Retinal pigment epithelial cell (primary cell): Measurements from ENCODE around the gene RYR2.
"Not testable (repeated sequence)": the region's sequence is repeated elsewhere in the genome, so short reads cannot be mapped to it uniquely, and the experiment has no call there.

Experiments used
- DNase-seq: peaks from one replicate; pipeline ENCODE4 v3.0.0-alpha.2; 2010; ENCODE audit warnings: low read depth
- H3K4me3 ChIP-seq: 2 replicates; pipeline ENCODE4 v1.5.1; 2011; ENCODE audit warnings: mild to moderate bottlenecking, low read length, control low read depth, moderate library complexity
- CTCF ChIP-seq: conservative IDR thresholded peaks from 2 replicates; pipeline ENCODE4 v1.5.1; 2011; ENCODE audit warnings: low read depth, low read length, control low read depth, inconsistent platforms

RYR2 gene

GRCh38 chr1:237841485-237841884 is 799.5 kb downstream of the RYR2 start:
- no peak for DNase-seq
- TF ChIP-seq CTCF = no peak
- no peak overlapping the region for H3K4me3 ChIP-seq

- DNase-seq, H3K4me3 ChIP-seq: not testable (repeated sequence)
Measured at GRCh38 chr1:237843516-237843915, 801.5 kb downstream of the RYR2 start.

- TF ChIP-seq CTCF = peak; percentile 85
- peak; percentile 28 for DNase-seq
Measured at GRCh38 chr1:237851210-237851845, 809.3 kb downstream of the RYR2 start.

GRCh38 chr1:237852342-237852741 is 810.4 kb downstream of the RYR2 start:
- DNase-seq = no peak
- H3K4me3 ChIP-seq = no peak overlapping the region
- no peak for TF ChIP-seq CTCF

More at GRCh38 chr1:237851210-237851845, 809.3 kb downstream of the RYR2 start:
- H3K4me3 ChIP-seq = no peak overlapping the region

- no peak for DNase-seq
- no peak overlapping the region for H3K4me3 ChIP-seq
- no peak for TF ChIP-seq CTCF
Measured at GRCh38 chr1:237857455-237857854, 815.5 kb downstream of the RYR2 start.

- no peak overlapping the region for H3K4me3 ChIP-seq
- no peak for DNase-seq
- TF ChIP-seq CTCF = no peak
Measured at GRCh38 chr1:237858992-237859391, 817.0 kb downstream of the RYR2 start.

- DNase-seq = no peak
- no peak overlapping the region for H3K4me3 ChIP-seq
- no peak for TF ChIP-seq CTCF
Measured at GRCh38 chr1:237861944-237862343, 820.0 kb downstream of the RYR2 start.
